Measurements from ENCODE around the gene CCL20. TPM values are rescaled to one million over a fixed set of nuclear protein-coding genes. Genes with fewer than 3 reads are reported as not detected.

The CCL20 gene
- total RNA-seq = 1.3 TPM

GRCh38 chr2:227813562-227814353, at the start of gene CCL20:
CCL20 (plus strand) TSS chr2:227813842; CDS start chr2:227813912, 70 bp downstream.

Small RNAs within 50 kb of the gene (small RNA-seq; reads per million reads assigned to genes)
- not detected for gene SNRPGP8 (ENCODE audit: low replicate concordance)

Other genes with a start within 250 kb of the CCL20 start
- gene SCYGR2, start 214.9 kb upstream of the CCL20 start, total RNA-seq = not detected
- gene SCYGR3, start 199.0 kb upstream of the CCL20 start, total RNA-seq = not detected
- not detected for gene SCYGR4, start 196.3 kb upstream of the CCL20 start, total RNA-seq
- gene SCYGR5, start 147.0 kb upstream of the CCL20 start, total RNA-seq = not detected
- gene SLC19A3, start 95.8 kb upstream of the CCL20 start, total RNA-seq = 15.9 TPM
- not detected for gene SCYGR6, start 89.1 kb upstream of the CCL20 start, total RNA-seq
- gene SCYGR7, start 85.5 kb upstream of the CCL20 start, total RNA-seq = not detected
- 0.41 TPM for gene SCYGR8, start 67.9 kb upstream of the CCL20 start, total RNA-seq
- 0.12 TPM for gene DAW1, start 57.8 kb downstream of the CCL20 start, total RNA-seq

Measured in metanephros (tissue), 2 donors.